GM23338 (cell line): Measurements from ENCODE around the gene MBD6.

Experiments
- JUNB ChIP-seq: IDR thresholded peaks from one replicate; pipeline ENCODE4 v1.6.1; 2016; ENCODE audit warnings: antibody characterized with exemption; ENCODE audit not compliant: unreplicated experiment
- POLR2AphosphoS5 ChIP-seq: IDR thresholded peaks from 2 replicates; pipeline ENCODE4 v1.6.1; 2016; ENCODE audit warnings: antibody characterized with exemption, low read depth
- TF ChIP-seq, protein P1 (sequence below), 2 experiments: fragments of 200-600 bp in 1 of 2; sonication (generic) in 1 of 2; conservative IDR thresholded peaks; 2 replicates each; pipeline versions ENCODE4 v1.5.1 to v1.6.1; 2016 to 2017; ENCODE audit warnings: antibody characterized with exemption in 2 of 2, low read depth in 2 of 2, mild to moderate bottlenecking in 2 of 2, moderate library complexity in 1 of 2

DNA sequence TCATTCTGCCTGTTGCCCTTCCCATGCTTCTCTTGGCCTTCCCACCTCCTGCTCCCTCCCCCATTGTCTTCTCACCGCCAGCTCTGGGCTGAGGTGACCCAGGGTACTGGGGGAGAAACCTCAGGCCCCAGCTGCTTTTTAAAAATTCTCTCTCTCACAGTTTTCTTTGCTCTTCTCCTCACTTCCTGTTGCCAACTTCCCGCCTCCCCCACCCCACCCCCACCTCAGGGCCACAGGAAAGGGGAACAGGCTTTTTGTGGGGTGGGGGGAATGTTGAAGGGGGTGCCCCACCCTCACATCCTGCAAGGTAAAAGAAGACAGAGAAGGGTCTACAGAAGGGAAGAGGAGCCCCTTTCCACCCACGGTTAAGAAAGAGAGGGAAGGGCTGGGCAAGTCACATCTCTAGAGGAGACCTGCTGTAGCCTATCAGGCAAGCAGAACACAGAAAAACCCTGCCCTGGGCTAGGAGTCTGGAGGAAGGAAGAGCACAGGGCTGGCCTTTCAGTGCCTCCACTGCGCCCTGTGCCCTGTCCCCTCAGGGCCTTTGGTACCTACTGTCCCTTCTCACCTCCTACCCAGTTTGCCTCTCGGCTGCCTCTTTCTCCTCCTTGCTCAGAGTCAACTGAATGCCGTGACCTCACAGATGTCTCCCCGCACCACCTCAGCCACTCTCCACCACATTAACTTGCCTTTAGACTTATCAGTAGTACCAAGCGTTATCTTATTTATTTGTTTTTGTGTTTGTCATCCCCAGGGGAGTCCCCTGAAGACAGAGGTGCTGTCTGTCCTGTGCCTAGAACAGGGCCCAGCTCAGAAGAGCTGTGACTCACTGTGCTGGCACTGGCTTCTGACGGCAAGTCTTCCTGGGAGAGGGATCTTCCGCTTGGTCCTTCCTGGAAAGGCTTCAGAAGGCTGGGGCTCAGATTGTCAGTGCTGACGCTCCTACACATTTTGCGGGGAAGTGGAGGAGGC, 44.6 kb upstream of the MBD6 start:
- TF ChIP-seq, protein P1, sequence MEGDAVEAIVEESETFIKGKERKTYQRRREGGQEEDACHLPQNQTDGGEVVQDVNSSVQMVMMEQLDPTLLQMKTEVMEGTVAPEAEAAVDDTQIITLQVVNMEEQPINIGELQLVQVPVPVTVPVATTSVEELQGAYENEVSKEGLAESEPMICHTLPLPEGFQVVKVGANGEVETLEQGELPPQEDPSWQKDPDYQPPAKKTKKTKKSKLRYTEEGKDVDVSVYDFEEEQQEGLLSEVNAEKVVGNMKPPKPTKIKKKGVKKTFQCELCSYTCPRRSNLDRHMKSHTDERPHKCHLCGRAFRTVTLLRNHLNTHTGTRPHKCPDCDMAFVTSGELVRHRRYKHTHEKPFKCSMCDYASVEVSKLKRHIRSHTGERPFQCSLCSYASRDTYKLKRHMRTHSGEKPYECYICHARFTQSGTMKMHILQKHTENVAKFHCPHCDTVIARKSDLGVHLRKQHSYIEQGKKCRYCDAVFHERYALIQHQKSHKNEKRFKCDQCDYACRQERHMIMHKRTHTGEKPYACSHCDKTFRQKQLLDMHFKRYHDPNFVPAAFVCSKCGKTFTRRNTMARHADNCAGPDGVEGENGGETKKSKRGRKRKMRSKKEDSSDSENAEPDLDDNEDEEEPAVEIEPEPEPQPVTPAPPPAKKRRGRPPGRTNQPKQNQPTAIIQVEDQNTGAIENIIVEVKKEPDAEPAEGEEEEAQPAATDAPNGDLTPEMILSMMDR (conservative IDR thresholded peaks at IDR 0.05; ENCODE audit: low read depth in 2 of 2) = no peak
- no peak for TF ChIP-seq POLR2AphosphoS5
- TF ChIP-seq JUNB = no peak
